HG02678 (cell line): ENCODE results near the gene SF3A1.

ENCODE experiments used
- ATAC-seq: cut with Tn5 transposase; IDR thresholded peaks from one replicate; pipeline ENCODE4 v1.9.1; 2021; ENCODE audit warnings: mild to moderate bottlenecking, moderate library complexity; ENCODE audit not compliant: unreplicated experiment

SF3A1 gene

DNA sequence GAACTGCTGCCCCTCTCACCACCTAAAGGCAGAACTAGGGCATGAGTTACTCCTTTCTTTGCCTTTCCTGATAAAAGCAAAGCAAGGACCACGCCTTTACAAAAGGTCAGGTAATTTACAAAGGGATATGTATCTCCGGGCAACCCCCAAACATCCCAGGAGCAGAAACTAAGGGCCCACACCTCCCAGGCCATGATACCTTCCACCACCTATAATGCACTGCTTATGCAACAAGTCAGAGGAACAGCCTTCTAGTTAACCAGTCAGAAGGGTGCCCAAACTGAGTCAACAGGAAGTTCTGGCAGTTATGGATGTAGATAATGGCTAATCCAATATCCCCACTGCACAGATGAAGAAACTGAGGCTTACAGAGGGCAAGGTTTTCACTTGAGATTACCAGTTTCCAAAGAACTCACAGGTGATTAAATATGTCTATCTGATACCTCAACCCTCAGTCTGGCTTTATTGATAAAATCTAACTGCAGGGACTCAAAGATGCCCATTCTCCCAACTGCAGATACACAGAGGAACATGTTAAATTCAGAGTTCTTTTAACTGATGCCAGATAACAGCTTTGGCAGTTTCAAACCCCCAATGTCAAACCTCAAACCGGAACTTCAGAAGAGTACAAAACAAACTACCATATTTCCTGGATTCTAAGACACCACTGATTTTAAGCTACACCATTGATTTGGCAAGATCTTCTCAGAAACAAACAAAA, 50.6 kb downstream of the SF3A1 start:
- no peak for ATAC-seq

DNA sequence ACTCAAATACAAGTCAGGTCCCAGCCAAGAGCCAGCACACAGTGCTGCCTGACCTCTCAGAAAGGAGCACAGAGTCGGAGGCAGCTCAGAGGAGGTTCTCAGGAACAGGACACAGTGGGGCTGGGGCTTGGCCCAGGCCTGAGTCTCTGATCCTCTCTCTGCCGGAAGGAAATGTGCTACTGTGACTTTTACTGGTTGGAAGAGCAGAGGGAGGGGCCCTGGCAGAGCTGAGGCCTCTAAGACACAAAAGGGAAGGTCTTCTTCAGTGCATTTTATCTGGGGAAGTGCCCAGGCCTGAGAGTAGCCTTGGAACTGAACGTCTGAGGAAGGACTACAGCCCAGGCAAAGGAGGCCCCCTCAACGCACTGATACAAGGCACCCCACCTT, 51.2 kb downstream of the SF3A1 start:
- ATAC-seq = peak; percentile 47

DNA sequence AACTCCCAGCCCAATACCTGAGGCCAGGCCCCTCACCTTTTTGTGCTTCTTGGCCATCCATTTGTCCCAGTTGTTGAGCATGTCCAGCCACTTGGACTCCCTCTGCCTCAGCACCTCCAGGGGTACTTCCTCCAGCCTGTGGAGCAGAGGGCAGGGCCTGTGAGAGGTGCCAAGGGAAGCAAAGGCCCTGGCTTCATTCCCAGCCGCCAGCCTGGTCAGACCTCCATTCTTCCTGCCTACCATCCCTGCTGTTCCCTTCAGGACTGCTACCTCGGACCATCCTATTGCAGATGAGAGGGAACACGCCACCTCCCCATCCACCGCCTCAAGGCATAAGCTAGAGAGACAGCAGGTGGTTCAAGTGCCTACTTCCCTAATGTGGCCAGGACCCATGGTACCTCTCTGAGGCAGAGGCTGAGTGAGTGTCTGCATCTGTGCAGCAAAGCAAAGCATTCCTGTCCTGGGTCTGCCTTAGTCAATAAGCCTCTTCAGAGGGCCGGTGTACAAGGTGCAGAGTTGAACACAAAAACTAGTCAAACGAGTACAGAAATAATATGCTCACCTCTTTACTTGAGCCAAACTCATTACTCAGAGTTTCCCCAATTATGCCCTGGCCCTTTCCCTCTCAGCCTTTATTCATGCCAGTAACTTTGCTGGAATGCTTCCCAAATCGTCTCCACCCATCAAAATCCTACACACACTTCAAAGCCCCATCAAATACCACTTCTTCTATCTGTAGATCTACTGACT, 52.0 kb downstream of the SF3A1 start:
- no peak for ATAC-seq

DNA sequence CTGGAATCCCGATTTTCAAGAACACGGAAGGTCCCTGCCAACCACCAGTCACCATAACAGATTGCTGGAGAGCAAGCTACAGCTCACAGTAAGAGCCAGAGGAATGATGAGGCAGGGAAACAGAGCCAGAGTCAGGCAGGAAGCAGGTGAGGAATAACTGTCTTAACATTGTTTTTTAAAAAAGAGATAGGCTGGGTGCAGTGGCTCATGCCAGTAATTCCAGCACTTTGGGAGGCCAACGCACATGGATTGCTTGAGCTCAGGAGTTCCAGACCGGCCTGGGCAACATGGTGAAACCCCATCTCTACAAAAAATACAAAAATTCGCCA, 53.9 kb downstream of the SF3A1 start:
- no peak for ATAC-seq

DNA sequence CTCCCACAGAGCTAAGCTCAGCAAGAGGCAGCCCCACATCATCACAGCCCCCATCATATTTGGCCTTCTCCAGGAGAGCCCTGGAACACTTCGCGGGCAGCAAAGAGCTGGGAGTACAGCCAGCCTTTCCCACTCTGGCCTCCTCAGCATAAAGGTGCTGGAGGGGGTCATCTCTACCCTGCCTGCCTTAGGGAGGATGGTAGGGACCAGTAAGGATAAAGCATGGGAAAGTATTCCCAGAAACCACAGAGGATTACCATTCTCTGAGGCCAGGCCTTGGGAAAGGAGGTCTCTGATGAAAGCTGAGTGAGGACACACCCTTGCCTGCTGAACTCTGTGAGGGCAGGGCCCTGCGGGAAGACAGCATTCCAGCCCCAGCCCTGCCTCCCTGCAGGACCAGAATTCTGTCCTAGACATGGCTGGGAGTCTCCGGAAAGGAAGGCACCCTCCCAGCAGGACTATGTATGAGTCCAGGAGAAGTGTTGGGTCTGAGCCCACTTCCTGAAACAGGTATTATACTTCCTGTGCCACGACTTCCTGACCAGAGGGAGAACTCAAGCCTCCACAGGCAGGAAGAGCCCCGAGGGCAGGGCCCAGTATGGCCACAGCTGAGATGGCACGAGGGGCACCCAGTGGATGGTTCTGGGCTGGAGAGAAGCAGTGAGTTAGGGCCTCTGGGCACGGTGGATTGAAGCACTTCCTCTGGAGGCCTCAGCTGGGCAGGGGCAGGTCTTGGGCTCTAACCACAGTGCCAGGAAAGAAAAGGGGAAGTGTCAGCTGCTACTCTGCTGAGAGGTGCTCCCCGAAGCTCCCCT, 54.5 kb downstream of the SF3A1 start:
- no peak for ATAC-seq

DNA sequence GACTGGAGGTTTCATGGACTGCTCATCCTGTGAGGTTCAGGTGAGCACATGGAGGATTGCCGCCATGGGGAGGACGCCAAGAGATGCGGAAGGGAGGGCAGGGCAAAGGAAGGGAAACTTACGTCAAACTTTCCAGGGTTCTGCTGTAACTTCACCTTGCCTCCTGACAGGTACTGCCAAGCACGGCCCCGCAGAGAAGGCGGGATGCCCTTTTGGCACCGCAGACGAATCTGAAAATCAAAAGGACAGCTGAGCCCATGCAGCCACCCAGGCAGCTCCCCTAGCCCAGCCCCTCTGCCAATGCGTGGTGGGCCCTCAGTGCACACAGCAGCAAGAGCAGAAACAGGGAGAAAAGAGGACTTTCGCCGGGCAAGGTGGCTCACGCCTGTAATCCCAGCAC, 57.4 kb downstream of the SF3A1 start:
- ATAC-seq = no peak

DNA sequence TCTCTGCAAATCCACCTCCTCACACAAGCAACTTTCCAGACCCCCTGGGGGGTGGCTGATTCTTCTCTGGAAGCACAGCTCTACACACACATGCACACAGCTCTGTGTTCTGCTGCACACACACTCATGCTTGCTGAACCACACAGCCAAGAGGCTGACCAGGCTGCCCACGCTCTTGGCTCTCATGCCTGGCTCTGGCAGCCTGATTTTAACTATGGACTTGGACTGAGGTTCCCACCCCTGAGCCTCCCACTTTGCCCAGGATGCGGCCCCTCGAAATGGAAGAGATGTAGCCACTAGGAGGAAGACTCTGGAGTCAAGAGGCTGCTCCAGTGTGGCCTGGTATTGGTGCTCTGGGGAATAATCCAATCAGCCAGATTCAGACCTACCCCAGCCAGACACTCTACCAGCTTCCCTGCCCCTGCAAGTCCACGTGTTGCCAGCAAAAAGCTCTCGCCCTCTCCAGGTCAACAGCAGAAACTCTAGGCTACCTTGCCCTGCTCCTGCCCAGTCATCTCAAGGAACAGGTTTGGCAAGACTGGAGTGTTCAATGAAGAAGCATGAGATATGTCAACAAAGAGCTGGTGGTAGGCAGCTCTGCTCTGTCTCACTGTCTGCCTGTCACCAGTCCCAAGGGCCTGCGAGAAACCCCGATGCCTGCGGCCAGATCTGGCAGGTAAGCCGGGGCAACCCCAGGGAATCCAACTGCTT, 58.5 kb downstream of the SF3A1 start:
- ATAC-seq = no peak

DNA sequence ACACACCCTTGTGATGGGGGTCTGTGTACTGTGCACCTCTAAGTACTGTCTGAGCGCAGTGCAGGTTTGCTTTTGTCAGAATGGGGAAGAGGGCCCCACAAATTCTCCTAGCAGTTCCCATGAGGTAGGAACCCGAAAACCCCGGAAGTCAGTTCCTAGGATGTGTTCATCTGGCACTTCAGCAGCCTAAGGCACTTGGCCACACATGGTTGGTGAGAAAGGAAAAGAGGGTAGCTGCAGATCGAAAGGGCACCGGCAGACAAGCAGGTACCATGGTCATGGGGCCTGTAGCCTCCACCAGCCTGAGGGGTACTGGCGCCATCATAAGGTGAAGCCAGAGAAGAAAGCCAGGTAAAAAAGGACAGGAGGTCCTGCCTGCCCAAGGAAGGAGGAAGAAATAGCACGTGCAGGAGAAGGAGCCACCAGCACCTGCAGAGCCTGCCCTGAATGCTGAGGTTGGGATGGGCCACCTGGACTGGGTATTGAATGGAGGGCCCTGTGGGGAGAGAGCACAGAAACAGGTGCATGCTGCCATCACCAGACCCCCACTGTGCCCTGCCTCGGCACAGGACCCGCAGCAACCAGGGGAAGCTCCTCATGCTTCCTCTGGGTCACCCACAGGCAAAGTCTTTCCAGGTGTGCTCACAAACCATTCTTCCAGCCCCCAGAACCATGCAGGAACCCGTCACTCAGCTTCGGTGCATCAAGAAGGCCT, 59.3 kb downstream of the SF3A1 start:
- ATAC-seq = no peak

DNA sequence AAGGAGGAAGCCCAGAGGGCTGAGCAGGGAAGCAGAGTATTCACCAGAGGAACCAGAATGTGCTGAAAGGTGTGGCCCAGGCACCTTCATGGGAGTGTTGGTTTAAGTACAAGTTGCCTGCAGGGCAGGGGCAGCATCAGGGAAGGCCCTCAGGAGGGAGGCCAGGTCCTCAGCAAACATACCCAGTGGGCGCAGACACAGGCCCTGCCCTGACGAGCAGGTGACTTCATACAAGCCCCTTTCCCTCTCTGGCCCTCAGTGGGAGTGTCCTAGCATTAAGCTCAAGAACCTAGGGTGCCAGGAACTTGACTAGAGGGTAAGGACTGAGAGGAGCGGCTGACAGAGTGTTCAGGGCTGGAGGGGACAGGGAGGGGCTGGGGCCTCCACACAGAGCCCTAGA, 59.9 kb downstream of the SF3A1 start:
- ATAC-seq = no peak

DNA sequence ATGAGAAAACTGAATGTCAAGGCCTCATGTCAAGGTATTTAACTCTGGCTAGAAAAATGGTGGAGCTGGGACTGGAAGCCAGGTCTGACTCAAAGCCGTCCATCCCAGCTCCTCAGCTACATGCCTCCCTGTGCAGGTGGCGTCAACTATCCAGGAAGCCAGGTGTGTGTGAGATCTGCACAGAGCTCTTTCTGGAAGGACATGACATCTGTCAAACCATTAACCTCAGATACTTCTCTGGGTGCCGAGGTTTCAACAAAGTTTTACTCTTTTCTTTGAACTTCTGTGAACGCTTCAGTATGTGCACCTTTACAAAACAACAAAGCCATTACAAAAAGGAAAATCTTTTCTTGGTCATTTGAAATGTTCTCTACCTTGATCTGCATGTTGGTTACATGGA, 60.4 kb downstream of the SF3A1 start:
- no peak for ATAC-seq

DNA sequence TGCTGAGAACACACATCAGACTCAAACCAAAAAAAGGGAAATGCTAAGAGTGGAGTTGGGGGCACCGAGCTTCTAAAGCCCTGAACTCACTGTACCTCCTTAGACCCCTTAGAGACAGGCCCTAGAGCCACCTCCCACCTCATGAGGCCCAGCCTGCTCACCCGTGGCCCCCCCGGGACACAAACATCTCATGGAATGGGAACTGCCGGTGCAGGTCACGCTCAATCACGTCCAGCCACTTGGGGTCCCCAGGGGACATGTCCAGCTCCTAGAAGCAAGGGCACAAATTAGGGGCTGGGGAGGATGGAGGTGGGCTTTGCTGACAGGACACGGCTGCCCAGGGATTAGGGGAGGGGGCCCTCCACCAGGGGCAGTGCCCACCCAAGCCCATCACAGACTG, 61.1 kb downstream of the SF3A1 start:
- ATAC-seq = no peak

DNA sequence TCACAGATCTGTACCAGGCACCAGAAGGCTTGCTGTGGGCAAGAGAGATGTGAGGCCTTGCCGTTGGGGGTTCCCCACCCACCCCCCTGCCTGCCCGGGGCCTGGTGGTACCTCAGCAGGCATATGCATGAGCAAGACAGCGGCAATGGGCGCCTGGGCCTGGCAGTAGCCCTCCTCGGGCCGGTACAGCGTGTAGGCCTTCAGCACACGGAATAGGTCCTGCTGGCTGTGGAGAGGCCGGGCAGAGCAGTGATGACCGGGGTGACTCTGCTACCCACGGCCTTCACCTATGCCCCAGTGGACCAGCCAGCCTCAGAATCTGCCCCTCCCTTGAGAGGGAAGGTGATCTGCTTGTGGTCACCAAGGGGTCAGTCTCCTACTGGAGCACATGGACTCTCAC, 61.9 kb downstream of the SF3A1 start:
- ATAC-seq = no peak

DNA sequence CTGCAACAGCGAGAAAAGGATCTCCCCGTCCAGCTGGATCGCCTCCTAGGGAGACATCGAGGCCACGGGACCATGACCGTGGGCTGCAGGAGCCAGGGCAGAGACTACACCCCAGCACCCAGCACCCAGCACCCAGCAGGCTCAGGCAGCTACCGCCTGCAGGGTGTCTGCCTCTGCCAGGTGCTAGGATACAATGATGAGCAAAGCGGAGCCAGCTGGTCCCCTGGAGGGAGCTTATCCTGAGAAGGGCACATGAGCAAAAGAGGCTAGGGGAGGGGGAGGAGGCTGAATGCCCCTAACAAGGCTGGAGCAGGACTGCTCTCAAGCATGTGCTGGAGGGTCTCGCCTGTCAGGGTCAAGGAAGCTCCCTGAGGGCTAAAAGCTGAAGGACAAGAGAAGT, 62.6 kb downstream of the SF3A1 start:
- ATAC-seq = no peak

DNA sequence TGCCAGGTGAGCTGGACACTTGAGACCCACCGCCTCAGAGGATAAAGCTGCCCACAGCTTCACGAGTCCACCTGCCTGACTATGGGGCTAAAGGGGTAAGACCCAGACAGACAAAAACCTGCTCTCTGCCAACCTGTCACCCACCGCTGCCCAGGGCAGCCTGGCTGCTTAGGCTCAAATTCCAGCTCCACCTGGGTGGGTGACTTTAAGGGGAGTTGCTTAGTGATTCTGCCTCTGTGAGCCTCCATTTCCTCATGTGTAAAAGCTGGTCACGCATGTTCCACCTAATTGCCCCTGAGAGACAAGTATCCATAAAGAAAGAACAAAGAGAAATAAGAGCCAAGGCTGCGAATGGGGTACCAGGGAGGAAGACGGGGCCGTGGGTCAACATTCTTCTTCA, 63.7 kb downstream of the SF3A1 start:
- no peak for ATAC-seq

DNA sequence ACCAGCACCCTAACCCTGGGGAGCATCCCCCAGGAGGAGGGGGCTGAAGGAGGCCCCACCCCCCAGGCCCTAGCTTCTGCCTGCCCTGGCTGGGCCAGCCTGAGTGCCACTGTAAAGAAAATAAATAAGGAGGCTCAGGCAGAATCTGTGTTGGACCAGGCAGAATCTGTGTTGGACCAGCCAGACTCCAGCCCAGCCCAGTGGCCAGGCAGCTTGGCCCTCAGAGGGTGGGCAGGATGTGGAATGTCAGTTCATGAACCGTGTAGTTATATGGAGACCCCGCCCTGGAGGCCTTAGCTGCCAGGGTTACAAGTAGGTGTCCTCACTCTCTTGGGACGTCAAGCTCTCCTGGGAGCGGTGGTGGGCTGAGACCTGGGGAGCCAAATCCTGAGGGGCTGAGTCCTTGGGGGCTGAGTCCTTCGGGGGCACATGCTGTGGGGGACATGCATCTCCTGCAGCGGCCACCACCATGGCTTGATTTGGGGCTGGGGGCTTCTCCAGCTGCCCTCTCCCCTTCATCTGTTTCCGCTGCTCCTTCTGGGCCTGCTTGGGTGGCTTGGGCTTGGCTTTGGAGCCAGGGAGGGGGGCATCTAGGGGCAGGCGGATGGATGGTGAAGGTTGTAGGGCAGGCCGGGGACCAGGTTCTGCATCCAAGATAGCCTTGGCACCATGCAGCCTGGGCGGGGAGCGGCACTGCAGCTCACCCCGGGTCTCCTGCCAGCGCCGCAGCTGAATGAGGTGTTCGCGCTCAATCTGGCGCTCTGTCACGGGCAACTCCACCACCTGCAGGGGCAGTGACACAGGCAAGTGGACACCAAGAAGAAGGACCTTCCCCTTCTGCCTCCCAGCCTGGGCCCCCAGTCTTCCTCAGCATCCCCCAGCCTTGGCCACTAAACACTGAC, 64.4 kb downstream of the SF3A1 start:
- ATAC-seq = no peak

DNA sequence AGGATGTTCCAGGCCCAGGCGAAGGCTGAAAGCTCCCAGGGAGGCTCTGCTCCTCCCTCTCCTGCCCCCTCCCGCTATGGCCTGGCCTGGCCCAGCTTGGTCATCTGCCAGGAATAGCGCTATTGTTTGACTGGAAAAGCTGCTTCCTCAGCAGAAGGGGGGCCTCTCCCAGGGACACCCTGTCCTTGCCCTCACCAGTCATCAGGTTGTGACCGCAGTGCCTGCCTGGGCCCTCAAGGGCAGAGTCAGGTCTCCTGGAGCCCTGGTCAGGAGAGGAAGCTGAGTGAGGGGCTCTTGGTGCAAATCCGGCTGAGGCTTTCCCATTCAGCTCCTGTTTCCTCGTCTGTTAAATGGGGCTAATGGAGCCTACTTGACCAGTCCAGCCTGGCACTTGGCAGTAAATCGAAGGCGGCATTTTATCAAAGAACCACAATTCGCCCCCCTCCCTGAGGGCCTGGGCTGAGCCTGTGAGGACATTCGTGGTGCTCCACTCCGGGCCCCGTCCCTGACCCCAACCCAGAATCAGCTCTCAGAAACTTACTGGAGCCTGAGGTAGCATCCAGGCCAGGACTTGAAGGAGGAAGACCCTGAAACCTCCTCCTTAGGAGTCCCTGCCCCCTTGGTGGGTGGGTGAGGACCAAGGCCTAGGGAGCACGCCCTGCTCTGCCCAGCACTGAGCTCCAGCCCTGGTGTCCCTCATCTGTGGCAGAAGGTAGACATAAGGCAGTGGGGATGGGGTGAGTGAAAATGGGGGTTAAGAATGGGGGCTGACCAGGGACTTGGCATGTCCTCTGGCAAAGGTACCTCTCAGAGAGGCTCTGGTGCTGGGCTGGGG, 65.4 kb downstream of the SF3A1 start:
- ATAC-seq = no peak

DNA sequence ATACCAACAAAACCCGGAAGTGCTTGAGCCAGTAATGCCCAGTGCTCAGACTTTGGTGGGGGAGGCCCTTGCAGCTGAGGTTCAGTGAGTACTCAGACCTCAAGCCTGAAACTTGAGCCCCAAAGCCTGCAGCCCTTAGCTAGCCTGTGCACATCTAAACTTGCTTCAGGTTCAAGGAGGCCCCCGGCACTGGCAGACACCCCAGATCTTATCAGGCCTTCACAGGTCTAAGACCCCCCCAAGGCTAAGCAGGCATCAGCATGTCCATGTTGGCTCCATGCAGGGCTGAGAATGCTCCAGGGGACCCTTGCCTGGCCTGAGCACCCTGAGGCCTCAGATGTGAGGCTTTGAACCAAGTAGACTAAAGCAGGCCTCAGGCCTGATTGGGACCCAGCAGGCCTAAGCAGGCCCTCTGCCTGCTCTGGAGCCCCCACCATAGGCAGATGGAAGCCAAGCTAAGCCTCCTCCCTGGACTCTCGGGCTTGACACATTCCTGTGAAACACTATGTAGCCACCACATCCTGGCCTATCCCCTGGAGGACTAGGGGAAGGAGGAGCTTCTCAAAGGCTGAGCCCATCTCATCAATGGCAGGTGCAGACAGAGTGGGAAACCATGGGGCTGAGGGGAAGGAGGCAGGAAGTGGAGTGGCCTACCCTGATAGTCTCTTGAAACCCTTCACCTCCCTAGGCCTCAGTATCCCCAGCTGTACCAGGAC, 66.2 kb downstream of the SF3A1 start:
- no peak for ATAC-seq

DNA sequence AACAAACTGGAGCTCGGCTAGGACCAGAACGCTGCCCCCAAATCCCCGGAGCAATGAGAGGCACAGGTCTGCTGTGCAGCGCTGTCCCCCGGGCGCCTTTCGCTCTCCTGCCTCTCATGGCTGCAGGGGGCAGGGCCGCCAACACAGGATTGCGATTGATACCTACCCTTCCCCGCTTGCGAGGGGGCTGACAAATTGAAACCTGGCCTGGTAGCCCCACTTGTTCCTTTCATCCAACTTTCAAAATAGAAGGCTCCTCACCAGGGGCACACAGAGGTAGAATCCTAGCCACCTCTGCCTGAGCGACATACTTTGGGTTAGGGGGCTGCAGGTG, 66.7 kb downstream of the SF3A1 start:
- ATAC-seq = peak; percentile 14
